ENCODE results near the gene CCNT2. TPM values are rescaled to one million over a fixed set of nuclear protein-coding genes. Genes with fewer than 3 reads are reported as not detected.
"Not testable (repeated sequence)": the region's sequence is repeated elsewhere in the genome, so short reads cannot be mapped to it uniquely, and the experiment has no call there.

Gene CCNT2
- total RNA-seq, 1 experiment from 2014 or later = 18.9 TPM

- Histone ChIP-seq H3K79me2 (ENCODE audit: low read length) (no peaks in the 10 kb centered on the region), H3K9me3 (ENCODE audit: low read length) (no peaks in the 10 kb centered on the region), H3K27ac (ENCODE audit: low read length) (no peak overlapping the region), H3F3A (ENCODE audit: low read length, unreplicated experiment) (no peaks in the 10 kb centered on the region), H3K27me3 (ENCODE audit: low read length) (no peaks in the 10 kb centered on the region), H4K20me1 (ENCODE audit: low read length) (no peaks in the 10 kb centered on the region), H3K9ac (ENCODE audit: low read length) (no peak overlapping the region), H3K4me3 (ENCODE audit: low read length) (no peak overlapping the region), H3K4me1 (ENCODE audit: insufficient read depth, low read length) (peaks cover 14% of the 10 kb centered on the region), H3K9me2 (replicated peaks; ENCODE audit: low read length) (no peaks in the 10 kb centered on the region), H3K4me2 (ENCODE audit: low read length) (no peak overlapping the region), H3K36me3 (ENCODE audit: low read depth, low read length) (peaks cover 34% of the 10 kb centered on the region), H2AFZ (ENCODE audit: low read length) (no peak overlapping the region)
- no TSS peak for BruUV-seq (replicated peaks)
- intact Hi-C loops (cut with micrococcal nuclease) = no loop called here
- TF ChIP-seq EZH2 (IDR thresholded peaks at IDR 0.05; ENCODE audit: low read length, unreplicated experiment) (no peak), EZH2phosphoT487 (IDR thresholded peaks at IDR 0.05; ENCODE audit: borderline replicate concordance, low read length) (no peak), CTCF (conservative IDR thresholded peaks at IDR 0.05; ENCODE audit: low read depth, low read length) (no peak)
- DNase-seq (no peak), ATAC-seq (no peak)
- POLR2A ChIA-PET (ENCODE audit: unreplicated experiment) = no interaction called here
- CTCF ChIA-PET = no interaction called here
These were observed 38.9 kb downstream of the CCNT2 start for GRCh38 chr2:134957477-134957876.

GRCh38 chr2:134967166-134967565 lies 48.5 kb downstream of the CCNT2 start:
- H3K79me2 ChIP-seq (ENCODE audit: low read length); H4K20me1 ChIP-seq (ENCODE audit: low read length); H3K36me3 ChIP-seq (ENCODE audit: low read depth, low read length); POLR2A ChIA-PET (ENCODE audit: unreplicated experiment); H3F3A ChIP-seq (ENCODE audit: low read length, unreplicated experiment); H3K4me2 ChIP-seq (ENCODE audit: low read length); H2AFZ ChIP-seq (ENCODE audit: low read length); BruUV-seq (replicated peaks); ATAC-seq; H3K27ac ChIP-seq (ENCODE audit: low read length); H3K27me3 ChIP-seq (ENCODE audit: low read length); H3K4me3 ChIP-seq (ENCODE audit: low read length); H3K9me2 ChIP-seq (replicated peaks; ENCODE audit: low read length); H3K9ac ChIP-seq (ENCODE audit: low read length); H3K4me1 ChIP-seq (ENCODE audit: insufficient read depth, low read length); DNase-seq; H3K9me3 ChIP-seq (ENCODE audit: low read length); intact Hi-C loops (cut with micrococcal nuclease); CTCF ChIA-PET: not testable (repeated sequence)

- Histone ChIP-seq H3K4me3 (ENCODE audit: low read length) (no peak overlapping the region), H3K9me2 (replicated peaks; ENCODE audit: low read length) (no peaks in the 10 kb centered on the region), H3K27ac (ENCODE audit: low read length) (no peak overlapping the region), H3K4me2 (ENCODE audit: low read length) (no peak overlapping the region), H3K79me2 (ENCODE audit: low read length) (no peaks in the 10 kb centered on the region), H3K4me1 (ENCODE audit: insufficient read depth, low read length) (no peaks in the 10 kb centered on the region), H3F3A (ENCODE audit: low read length, unreplicated experiment) (no peaks in the 10 kb centered on the region), H3K9me3 (ENCODE audit: low read length) (0 out of 2 replicates have a peak, but pooled peaks cover 4% of the 10 kb centered on the region), H3K36me3 (ENCODE audit: low read depth, low read length) (no peaks in the 10 kb centered on the region), H4K20me1 (ENCODE audit: low read length) (no peaks in the 10 kb centered on the region), H2AFZ (ENCODE audit: low read length) (no peak overlapping the region), H3K9ac (ENCODE audit: low read length) (no peak overlapping the region), H3K27me3 (ENCODE audit: low read length) (no peaks in the 10 kb centered on the region)
- POLR2A ChIA-PET (ENCODE audit: unreplicated experiment) = no interaction called here
- CTCF ChIA-PET = no interaction called here
- TF ChIP-seq CTCF (conservative IDR thresholded peaks at IDR 0.05; ENCODE audit: low read depth, low read length) (no peak), EZH2 (IDR thresholded peaks at IDR 0.05; ENCODE audit: low read length, unreplicated experiment) (no peak), EZH2phosphoT487 (IDR thresholded peaks at IDR 0.05; ENCODE audit: borderline replicate concordance, low read length) (no peak)
- DNase-seq (no peak), ATAC-seq (no peak)
- intact Hi-C loops (cut with micrococcal nuclease) = no loop called here
- BruUV-seq (replicated peaks) = no TSS peak
These were observed 54.9 kb downstream of the CCNT2 start for GRCh38 chr2:134973241-134974138.

Data from PC-3 (cell line).